ENCODE data around the gene USH1C.

- TF ChIP-seq POLR2A (IDR thresholded peaks at IDR 0.05; ENCODE audit: low read depth, low read length) (no peak), POLR2AphosphoS5 (IDR thresholded peaks at IDR 0.05; ENCODE audit: low read depth, low read length) (no peak)
Observed at GRCh38 chr11:17486646-17487045, 57.6 kb downstream of the USH1C start.
